ENCODE data around the gene PTPRS.

- no peak for TF ChIP-seq CTCF (IDR thresholded peaks at IDR 0.05; ENCODE audit: low read length)
- no peak for TF ChIP-seq EZH2phosphoT487 (IDR thresholded peaks at IDR 0.05; ENCODE audit: low read length)
These were observed 28.6 kb downstream of the PTPRS start for GRCh38 chr19:5312058-5312457.

Measured in MM.1S (cell line).